CD4-positive, alpha-beta T cell treated with Interleukin-4 for 1 hour (primary cell): Measurements from ENCODE around the gene ZBTB20.

Experiments used
- DNase-seq, 2 donors: peaks; one replicate each; pipeline ENCODE4 v3.0.0-alpha.2; 2020 to 2022

Gene ZBTB20

GRCh38 chr3:114867359-114867758, 279.7 kb downstream of the ZBTB20 start:
- no peak for DNase-seq

GRCh38 chr3:114866430-114866829, 280.7 kb downstream of the ZBTB20 start:
- no peak for DNase-seq

- no peak for DNase-seq
These were observed 282.1 kb downstream of the ZBTB20 start for GRCh38 chr3:114864970-114865369.

- peak in 1 of 2 donors; percentile 13 for DNase-seq
These were observed 283.2 kb downstream of the ZBTB20 start for GRCh38 chr3:114863848-114864247.

- DNase-seq, result no peak
These were observed 285.4 kb downstream of the ZBTB20 start for GRCh38 chr3:114861666-114862065.

- DNase-seq, result no peak
These were observed 286.6 kb downstream of the ZBTB20 start for GRCh38 chr3:114860531-114860930.

GRCh38 chr3:114858329-114858728, 288.8 kb downstream of the ZBTB20 start:
- no peak for DNase-seq

- no peak for DNase-seq
These were observed 289.8 kb downstream of the ZBTB20 start for GRCh38 chr3:114857299-114857701.

GRCh38 chr3:114856835-114857234, 290.3 kb downstream of the ZBTB20 start:
- DNase-seq, result no peak

GRCh38 chr3:114855839-114856238, 291.2 kb downstream of the ZBTB20 start:
- peak in 1 of 2 donors; percentile 5 for DNase-seq

- DNase-seq, result no peak
These were observed 294.1 kb downstream of the ZBTB20 start for GRCh38 chr3:114852966-114853365.

- no peak for DNase-seq
These were observed 296.2 kb downstream of the ZBTB20 start for GRCh38 chr3:114850898-114851297.

GRCh38 chr3:114848643-114849350, 298.3 kb downstream of the ZBTB20 start:
- no peak for DNase-seq

- no peak for DNase-seq
These were observed 299.0 kb downstream of the ZBTB20 start for GRCh38 chr3:114848082-114848481.

GRCh38 chr3:114847564-114847963, 299.5 kb downstream of the ZBTB20 start:
- no peak for DNase-seq

GRCh38 chr3:114846779-114847178, 300.3 kb downstream of the ZBTB20 start:
- no peak for DNase-seq

GRCh38 chr3:114846252-114846651, 300.8 kb downstream of the ZBTB20 start:
- DNase-seq, result no peak

- DNase-seq, result no peak
These were observed 305.6 kb downstream of the ZBTB20 start for GRCh38 chr3:114841515-114841914.

- DNase-seq, result no peak
These were observed 307.6 kb downstream of the ZBTB20 start for GRCh38 chr3:114839476-114839875.

GRCh38 chr3:114838025-114838424, 309.1 kb downstream of the ZBTB20 start:
- DNase-seq, result no peak

GRCh38 chr3:114834175-114834940, 312.7 kb downstream of the ZBTB20 start:
- no peak for DNase-seq

GRCh38 chr3:114831861-114832260, 315.2 kb downstream of the ZBTB20 start:
- no peak for DNase-seq

- DNase-seq, result no peak
These were observed 316.4 kb downstream of the ZBTB20 start for GRCh38 chr3:114830652-114831051.

GRCh38 chr3:114829783-114830182, 317.3 kb downstream of the ZBTB20 start:
- no peak for DNase-seq
